ENCODE measurements around the gene ABTB2. TPM values are rescaled to one million over a fixed set of nuclear protein-coding genes. Genes with fewer than 3 reads are reported as not detected.
A peak's percentile ranks its signal among the peaks of the same experiment; 100 is the strongest.

Gene ABTB2
- total RNA-seq = 10 to 100 TPM in 1 of 2 donors, 1 to 10 TPM in 1; 5.8 to 11.1 TPM

GRCh38 chr11:34357701-34358257 lies at the start of gene ABTB2:
ABTB2 (minus strand) TSS chr11:34358010.
- H3K9ac ChIP-seq (ENCODE audit: low read depth in 2 of 2, low read length in 2 of 2) = peak within 1 kb of the TSS; percentile 48 to 79
- H3K9me3 ChIP-seq = no peaks in the 10 kb centered on the region
- TF ChIP-seq, protein P1, sequence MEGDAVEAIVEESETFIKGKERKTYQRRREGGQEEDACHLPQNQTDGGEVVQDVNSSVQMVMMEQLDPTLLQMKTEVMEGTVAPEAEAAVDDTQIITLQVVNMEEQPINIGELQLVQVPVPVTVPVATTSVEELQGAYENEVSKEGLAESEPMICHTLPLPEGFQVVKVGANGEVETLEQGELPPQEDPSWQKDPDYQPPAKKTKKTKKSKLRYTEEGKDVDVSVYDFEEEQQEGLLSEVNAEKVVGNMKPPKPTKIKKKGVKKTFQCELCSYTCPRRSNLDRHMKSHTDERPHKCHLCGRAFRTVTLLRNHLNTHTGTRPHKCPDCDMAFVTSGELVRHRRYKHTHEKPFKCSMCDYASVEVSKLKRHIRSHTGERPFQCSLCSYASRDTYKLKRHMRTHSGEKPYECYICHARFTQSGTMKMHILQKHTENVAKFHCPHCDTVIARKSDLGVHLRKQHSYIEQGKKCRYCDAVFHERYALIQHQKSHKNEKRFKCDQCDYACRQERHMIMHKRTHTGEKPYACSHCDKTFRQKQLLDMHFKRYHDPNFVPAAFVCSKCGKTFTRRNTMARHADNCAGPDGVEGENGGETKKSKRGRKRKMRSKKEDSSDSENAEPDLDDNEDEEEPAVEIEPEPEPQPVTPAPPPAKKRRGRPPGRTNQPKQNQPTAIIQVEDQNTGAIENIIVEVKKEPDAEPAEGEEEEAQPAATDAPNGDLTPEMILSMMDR (IDR thresholded peaks at IDR 0.05) = no peak
- intact Hi-C loops (cut with DNase I) = loop anchor here (2.0 kb wide), 1 partner anchor 183 kb away; no protein-coding TSS in a partner anchor
- peak within 1 kb of the TSS; percentile 75 for H3K4me3 ChIP-seq
- H3K27me3 ChIP-seq = peaks cover 9% of the 10 kb centered on the region
- H3K27ac ChIP-seq = peak within 1 kb of the TSS; percentile 81
- H3K4me1 ChIP-seq = peaks cover 10% of the 10 kb centered on the region
- no peaks in the 10 kb centered on the region for H3K36me3 ChIP-seq
- peak; percentile 99 for DNase-seq

DNA sequence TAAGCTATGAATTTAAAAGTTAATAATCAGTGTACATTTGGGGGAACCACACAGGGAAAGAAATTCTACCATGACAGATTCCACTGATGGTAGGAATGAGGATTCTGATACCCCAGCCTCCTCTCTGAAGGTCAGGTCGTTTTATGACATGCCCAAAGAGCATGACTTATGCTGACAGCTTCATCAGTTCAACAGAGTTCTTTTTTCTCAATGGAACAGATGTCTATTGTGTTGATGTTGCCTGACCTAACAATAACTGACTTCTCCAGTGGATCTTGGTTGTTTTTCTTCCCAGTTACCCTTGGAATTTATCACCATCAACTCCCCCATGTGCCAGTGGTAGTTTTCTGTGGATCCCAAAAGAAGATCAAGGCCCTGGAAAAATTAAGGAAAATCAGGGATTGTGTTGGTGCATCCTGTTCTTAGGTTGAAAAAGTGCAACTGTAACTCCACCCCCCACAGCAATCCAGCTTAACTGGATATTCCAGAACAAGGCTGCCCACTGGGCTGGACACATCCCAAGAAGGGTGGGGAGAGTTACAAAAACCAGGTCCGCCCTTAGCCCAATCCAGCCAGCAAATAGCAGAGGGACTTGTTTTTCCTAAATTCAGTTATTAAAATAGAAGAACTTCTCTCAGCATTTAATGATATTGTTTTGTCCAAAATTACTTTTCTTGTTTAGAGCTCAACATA lies 49.5 kb upstream of the ABTB2 start:
- TF ChIP-seq, protein P1 (IDR thresholded peaks at IDR 0.05) = no peak
- no peak for DNase-seq
- Histone ChIP-seq H3K9ac (ENCODE audit: low read depth in 2 of 2, low read length in 2 of 2) (no peak overlapping the region), H3K9me3 (no peaks in the 10 kb centered on the region), H3K27me3 (no peaks in the 10 kb centered on the region), H3K4me1 (no peaks in the 10 kb centered on the region), H3K4me3 (no peak overlapping the region), H3K27ac (no peak overlapping the region), H3K36me3 (no peaks in the 10 kb centered on the region)
- intact Hi-C loops (cut with DNase I) = no loop called here

- TF ChIP-seq, protein P1 (IDR thresholded peaks at IDR 0.05) = no peak
- no peak overlapping the region for H3K4me3 ChIP-seq
- no peak for DNase-seq
- H3K9ac ChIP-seq (ENCODE audit: low read depth in 2 of 2, low read length in 2 of 2) = no peak overlapping the region
- no peaks in the 10 kb centered on the region for H3K36me3 ChIP-seq
- no peaks in the 10 kb centered on the region for H3K27me3 ChIP-seq
- intact Hi-C loops (cut with DNase I) = no loop called here
- H3K9me3 ChIP-seq = no peaks in the 10 kb centered on the region
- H3K27ac ChIP-seq = no peak overlapping the region
- H3K4me1 ChIP-seq = no peaks in the 10 kb centered on the region
Measured at GRCh38 chr11:34406413-34406812, 48.6 kb upstream of the ABTB2 start.

GRCh38 chr11:34405079-34405858 lies 47.5 kb upstream of the ABTB2 start:
- Histone ChIP-seq H3K9ac (ENCODE audit: low read depth in 2 of 2, low read length in 2 of 2) (no peak overlapping the region), H3K36me3 (no peaks in the 10 kb centered on the region), H3K4me3 (no peak overlapping the region), H3K27ac (no peak overlapping the region), H3K4me1 (no peaks in the 10 kb centered on the region), H3K9me3 (no peaks in the 10 kb centered on the region), H3K27me3 (no peaks in the 10 kb centered on the region)
- no peak for DNase-seq
- TF ChIP-seq, protein P1 (IDR thresholded peaks at IDR 0.05) = no peak
- intact Hi-C loops (cut with DNase I) = no loop called here

GRCh38 chr11:34404280-34404679 lies 46.5 kb upstream of the ABTB2 start:
- no peaks in the 10 kb centered on the region for H3K4me1 ChIP-seq
- H3K4me3 ChIP-seq = no peak overlapping the region
- no peaks in the 10 kb centered on the region for H3K36me3 ChIP-seq
- TF ChIP-seq, protein P1 (IDR thresholded peaks at IDR 0.05) = no peak
- no peak overlapping the region for H3K27ac ChIP-seq
- H3K9ac ChIP-seq (ENCODE audit: low read depth in 2 of 2, low read length in 2 of 2) = no peak overlapping the region
- no peaks in the 10 kb centered on the region for H3K9me3 ChIP-seq
- intact Hi-C loops (cut with DNase I) = no loop called here
- H3K27me3 ChIP-seq = no peaks in the 10 kb centered on the region
- DNase-seq = no peak
